ENCODE data around the gene PATZ1. TPM values are rescaled to one million over a fixed set of nuclear protein-coding genes. Genes with fewer than 3 reads are reported as not detected.
"Not testable (repeated sequence)": the region's sequence is repeated elsewhere in the genome, so short reads cannot be mapped to it uniquely, and the experiment has no call there.

The PATZ1 gene
- polyA plus RNA-seq, 4 donors, result 70.3 to 85.0 (median 76.1) TPM

GRCh38 chr22:31321421-31321820 is 24.7 kb downstream of the PATZ1 start:
- DNase-seq (ENCODE audit: low read depth in 4 of 4, low spot score in 2 of 4), result no peak

GRCh38 chr22:31314220-31314619 is 31.9 kb downstream of the PATZ1 start:
- DNase-seq (ENCODE audit: low read depth in 4 of 4, low spot score in 2 of 4), result not testable (repeated sequence)

GRCh38 chr22:31313366-31314147 is 32.6 kb downstream of the PATZ1 start:
- DNase-seq (ENCODE audit: low read depth in 4 of 4, low spot score in 2 of 4), result peak; percentile 36 to 65 (median 44)

GRCh38 chr22:31308181-31308580 is 38.0 kb downstream of the PATZ1 start:
- DNase-seq (ENCODE audit: low read depth in 4 of 4, low spot score in 2 of 4), result no peak

DNA sequence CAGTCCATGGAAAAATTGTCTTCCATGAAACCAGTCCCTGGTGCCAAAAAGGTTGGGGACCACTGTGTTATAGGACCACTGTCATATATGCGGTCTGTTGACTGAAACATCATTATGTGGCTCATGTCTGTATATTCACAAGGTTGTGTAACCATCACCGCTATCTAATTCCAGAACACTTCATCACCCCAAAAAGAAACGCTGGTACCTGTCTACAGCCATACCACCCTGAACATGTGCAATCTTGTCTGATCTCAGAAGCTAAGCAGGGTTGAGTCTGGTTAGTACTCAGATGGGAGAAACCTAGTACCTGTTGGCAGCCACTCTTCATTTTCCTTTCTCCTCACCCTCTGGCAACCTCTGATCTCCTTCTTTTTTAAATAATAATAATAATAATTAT is 41.0 kb downstream of the PATZ1 start:
- DNase-seq (ENCODE audit: low read depth in 4 of 4, low spot score in 2 of 4), result no peak

- DNase-seq (ENCODE audit: low read depth in 4 of 4, low spot score in 2 of 4), result no peak
Measured at GRCh38 chr22:31302537-31302936, 43.6 kb downstream of the PATZ1 start.

GRCh38 chr22:31302006-31302405 is 44.1 kb downstream of the PATZ1 start:
- DNase-seq (ENCODE audit: low read depth in 4 of 4, low spot score in 2 of 4), result no peak

- no peak for DNase-seq (ENCODE audit: low read depth in 4 of 4, low spot score in 2 of 4)
Measured at GRCh38 chr22:31300896-31301295, 45.2 kb downstream of the PATZ1 start.

DNA sequence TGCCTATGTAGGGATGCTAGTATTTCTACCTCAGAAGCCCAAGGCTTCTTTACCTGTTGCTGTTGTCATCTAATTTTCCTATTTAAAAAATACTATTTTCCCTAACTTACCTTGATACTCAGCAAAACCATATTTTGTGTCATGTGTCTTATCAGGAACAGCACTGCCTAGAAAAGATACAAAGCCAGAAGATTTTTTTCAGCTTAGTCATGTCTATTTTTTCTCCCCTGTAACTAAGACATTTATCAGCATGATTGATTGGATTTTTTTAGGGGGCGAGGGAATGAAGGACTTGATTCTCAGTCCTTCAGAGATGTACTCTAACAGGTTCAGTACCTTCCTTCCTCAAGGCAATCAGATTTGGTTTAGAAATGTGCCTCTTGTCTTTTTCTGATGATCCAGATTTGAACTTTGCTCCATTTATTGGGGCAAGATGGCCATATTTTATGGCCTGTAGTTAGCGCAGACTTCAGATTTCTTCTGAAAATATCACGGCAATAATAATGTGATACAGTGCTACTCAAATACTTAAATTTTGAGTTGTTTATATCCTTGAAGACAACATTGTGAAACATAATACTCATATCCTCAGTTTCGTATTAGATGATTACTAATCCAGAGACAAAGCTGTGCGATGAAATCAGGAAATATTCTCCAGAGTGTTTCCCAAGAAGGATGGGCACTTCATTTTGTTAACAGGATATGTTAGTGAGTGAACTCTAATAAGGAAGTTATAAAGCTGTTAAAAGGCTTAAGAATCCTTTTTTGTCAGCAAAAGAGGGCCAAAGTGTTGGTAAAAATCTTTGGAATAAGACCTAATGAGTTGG is 50.1 kb downstream of the PATZ1 start:
- no peak for DNase-seq (ENCODE audit: low read depth in 4 of 4, low spot score in 2 of 4)

DNA sequence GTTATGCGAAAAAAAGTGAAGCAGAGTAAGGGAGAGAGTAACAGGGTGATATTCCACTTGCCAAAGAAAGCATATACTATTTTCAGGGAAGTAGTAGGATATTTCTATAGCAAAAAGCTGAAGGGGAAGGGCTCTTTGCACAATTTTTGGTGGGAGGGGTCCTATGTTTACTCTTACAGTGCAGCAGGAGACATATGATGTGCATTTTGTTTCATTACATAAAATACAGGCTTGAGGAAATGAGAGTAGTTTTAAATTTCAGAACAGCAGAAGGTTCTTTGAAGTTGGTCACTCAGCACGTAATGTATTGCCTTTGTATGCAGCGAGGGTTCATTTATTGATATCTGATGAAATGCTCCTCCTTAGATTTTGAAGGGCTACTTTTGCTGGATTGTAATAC is 50.8 kb downstream of the PATZ1 start:
- no peak for DNase-seq (ENCODE audit: low read depth in 4 of 4, low spot score in 2 of 4)

- peak in 3 of 4 donors; percentile 57 to 73 (median 67) for DNase-seq (ENCODE audit: low read depth in 4 of 4, low spot score in 2 of 4)
Measured at GRCh38 chr22:31292236-31292989, 53.7 kb downstream of the PATZ1 start, which contains the start of gene PIK3IP1. Gene PIK3IP1, minus strand, starts transcription at chr22:31292488. Its CDS starts 144 bp downstream, at chr22:31292344.

GRCh38 chr22:31291481-31292235 is 54.5 kb downstream of the PATZ1 start:
- DNase-seq (ENCODE audit: low read depth in 4 of 4, low spot score in 2 of 4), result peak in 1 of 4 donors; percentile 24

GRCh38 chr22:31290494-31291471 is 55.4 kb downstream of the PATZ1 start:
- peak; percentile 69 to 84 (median 82) for DNase-seq (ENCODE audit: low read depth in 4 of 4, low spot score in 2 of 4)

DNA sequence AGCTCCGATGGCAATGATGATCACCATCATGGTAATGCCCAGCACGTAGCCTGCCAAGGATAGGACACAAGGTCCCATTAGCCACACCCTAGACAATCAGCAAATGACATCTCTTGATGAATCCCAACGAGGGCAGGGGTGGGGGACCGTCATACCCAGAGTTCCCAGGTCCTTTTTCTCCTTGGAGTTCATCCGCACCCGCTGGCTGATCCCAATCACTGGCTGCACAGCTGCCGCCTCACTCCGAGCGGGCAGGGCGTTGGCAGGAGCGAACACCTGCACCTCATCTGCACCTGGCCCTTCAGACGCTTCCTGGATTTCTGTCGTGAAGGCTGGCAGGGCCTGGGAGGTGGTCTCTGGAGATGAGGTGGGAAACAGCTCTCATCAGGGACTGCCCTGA is 56.8 kb downstream of the PATZ1 start:
- DNase-seq (ENCODE audit: low read depth in 4 of 4, low spot score in 2 of 4), result no peak

GRCh38 chr22:31288496-31289240 is 57.5 kb downstream of the PATZ1 start:
- DNase-seq (ENCODE audit: low read depth in 4 of 4, low spot score in 2 of 4), result no peak

DNA sequence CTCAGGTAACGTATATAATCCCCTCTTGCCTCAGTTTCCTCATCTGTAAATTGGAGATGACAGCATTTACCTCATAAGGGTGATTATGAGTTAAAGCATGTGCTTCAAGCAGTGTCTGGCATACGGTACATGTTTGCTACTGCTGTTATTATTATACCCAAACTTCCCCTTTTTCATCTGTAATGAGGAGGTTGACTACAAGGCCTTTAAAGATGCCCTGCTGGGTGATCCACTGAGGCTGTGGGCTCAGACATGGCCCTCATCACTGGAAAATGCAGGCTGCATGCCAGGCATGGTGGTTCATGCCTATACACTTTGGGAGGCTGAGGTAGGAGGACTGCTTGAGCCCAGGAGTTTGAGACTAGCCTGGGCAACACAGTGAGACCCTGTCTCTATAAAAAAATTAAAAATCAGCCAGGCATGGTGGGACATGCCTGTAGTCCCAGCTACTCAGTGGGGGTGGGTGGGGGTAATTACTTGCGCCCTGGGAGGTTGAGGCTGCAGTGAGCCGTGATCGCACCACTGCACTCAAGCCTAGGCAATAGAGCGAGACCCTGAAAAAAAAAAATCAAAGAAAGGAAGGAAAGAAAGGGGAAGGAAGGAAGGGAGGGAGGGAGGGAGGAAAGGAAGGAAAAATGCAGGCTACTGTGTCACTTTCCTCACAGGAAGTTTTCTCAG is 58.2 kb downstream of the PATZ1 start:
- DNase-seq (ENCODE audit: low read depth in 4 of 4, low spot score in 2 of 4), result no peak

DNA sequence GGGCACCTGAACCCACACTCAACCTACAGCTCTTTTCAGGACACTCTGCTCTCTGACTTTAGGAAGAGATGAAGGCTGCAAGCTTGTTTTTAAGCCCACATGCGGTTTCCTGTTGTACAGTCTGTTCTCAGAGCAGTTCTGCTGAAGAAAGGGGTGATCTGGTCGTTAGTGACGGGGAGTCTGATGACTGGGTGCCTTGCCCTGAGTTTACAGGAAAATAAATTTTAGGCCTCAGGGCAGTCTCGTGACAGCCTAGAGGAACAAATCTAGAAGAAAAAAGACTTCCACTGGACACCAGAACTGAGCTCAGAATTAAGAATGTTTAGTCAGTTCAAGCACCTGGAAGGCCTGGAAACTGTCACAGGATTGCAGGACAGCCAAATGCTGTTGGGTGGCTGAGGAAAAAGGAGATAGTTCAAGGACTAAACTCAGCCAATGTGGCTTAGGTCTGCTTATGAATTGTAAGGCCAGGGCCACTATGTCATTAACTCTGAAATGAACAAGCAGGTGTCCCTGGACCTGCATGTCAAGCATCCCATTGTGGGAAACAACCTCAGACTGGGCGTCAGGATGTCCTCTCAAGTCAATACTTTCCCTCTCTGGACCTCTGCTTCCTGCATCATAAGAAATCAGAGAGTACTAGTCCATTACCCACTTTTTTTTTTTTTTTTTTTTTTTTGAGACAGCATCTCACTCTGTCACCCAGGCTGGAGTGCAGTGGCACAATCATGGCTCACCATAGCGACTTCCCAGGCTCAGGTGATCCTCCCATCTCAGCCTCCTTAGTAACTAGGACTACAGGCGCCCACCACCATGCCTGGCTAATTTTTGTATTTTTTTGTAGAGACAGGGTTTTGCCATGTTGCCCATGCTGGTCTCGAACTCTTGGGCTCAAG is 59.5 kb downstream of the PATZ1 start:
- no peak for DNase-seq (ENCODE audit: low read depth in 4 of 4, low spot score in 2 of 4)

All from left renal cortex interstitium (tissue), 4 donors.